ENCODE results near the gene TNFAIP2. TPM values are rescaled to one million over a fixed set of nuclear protein-coding genes. Genes with fewer than 3 reads are reported as not detected.
A peak's percentile ranks its signal among the peaks of the same experiment; 100 is the strongest.
"Not testable (repeated sequence)": the region's sequence is repeated elsewhere in the genome, so short reads cannot be mapped to it uniquely, and the experiment has no call there.

Gene TNFAIP2
- total and polyA plus RNA-seq, 12 donors = 5.2 to 615 (median 115) TPM

- DNase-seq = no peak
- H3K9me3 ChIP-seq (replicated peaks in 1 of 3) = no peaks in the 10 kb centered on the region
- no peaks in the 10 kb centered on the region for H3K27me3 ChIP-seq
- H3K4me1 ChIP-seq (replicated peaks in 1 of 2) = peaks cover 7 to 21% of the 10 kb centered on the region in 2 donors
- no peaks in the 10 kb centered on the region for H3K36me3 ChIP-seq (replicated peaks in 1 of 2)
- no peak overlapping the region for H3K4me3 ChIP-seq
- TF ChIP-seq POLR2A (IDR thresholded peaks at IDR 0.05) = no peak
- TF ChIP-seq CTCF (IDR thresholded peaks at IDR 0.05) = no peak
- peak overlapping the region in 1 of 5 donors; percentile 1 for H3K27ac ChIP-seq
- 91 to 95% (median 92%) methylated on average over 5 to 10 of the region's 10 CpGs for WGBS, 4 donors
- intact Hi-C loops (cut with DNase I) = no loop called here
Observed at GRCh38 chr14:103115845-103116572, 7.3 kb upstream of the TNFAIP2 start.

- Histone ChIP-seq H3K4me3 (no peak overlapping the region), H3K4me1 (replicated peaks in 1 of 2) (peaks cover 7 to 21% of the 10 kb centered on the region in 2 donors), H3K27ac (no peak overlapping the region), H3K36me3 (replicated peaks in 1 of 2) (no peaks in the 10 kb centered on the region), H3K9me3 (replicated peaks in 1 of 3) (no peaks in the 10 kb centered on the region), H3K27me3 (no peaks in the 10 kb centered on the region)
- no peak for DNase-seq
- TF ChIP-seq CTCF (IDR thresholded peaks at IDR 0.05) (no peak), POLR2A (IDR thresholded peaks at IDR 0.05) (no peak)
- WGBS, 4 donors = 88 to 93% (median 90%) methylated on average over 17 of the region's 17 CpGs
- intact Hi-C loops (cut with DNase I) = no loop called here
Observed at GRCh38 chr14:103116636-103117035, 6.6 kb upstream of the TNFAIP2 start.

- H3K4me1 ChIP-seq (replicated peaks in 1 of 2) = peaks cover 7 to 30% of the 10 kb centered on the region in 2 donors
Observed at GRCh38 chr14:103117499-103117898, 5.8 kb upstream of the TNFAIP2 start.

GRCh38 chr14:103118018-103118662, 5.1 kb upstream of the TNFAIP2 start:
- WGBS, 4 donors = 53 to 69% (median 56%) methylated on average over 8 to 10 of the region's 10 CpGs

More at GRCh38 chr14:103117499-103117898, 5.8 kb upstream of the TNFAIP2 start:
- peak overlapping the region in 2 of 5 donors; percentile 26 to 98 for H3K27ac ChIP-seq
- H3K27me3 ChIP-seq; intact Hi-C loops (cut with DNase I); DNase-seq; H3K9me3 ChIP-seq (replicated peaks in 1 of 3); H3K36me3 ChIP-seq (replicated peaks in 1 of 2); H3K4me3 ChIP-seq: not testable (repeated sequence)
- 89 to 98% (median 95%) methylated on average over 7 of the region's 7 CpGs for WGBS, 4 donors

More at GRCh38 chr14:103118018-103118662, 5.1 kb upstream of the TNFAIP2 start:
- peak; percentile 52 to 86 (median 79) for DNase-seq
- Histone ChIP-seq H3K27ac (peak overlapping the region; percentile 41 to 98 (median 68)), H3K9me3 (replicated peaks in 1 of 3) (no peaks in the 10 kb centered on the region), H3K36me3 (replicated peaks in 1 of 2) (no peaks in the 10 kb centered on the region), H3K4me3 (no peak overlapping the region), H3K27me3 (no peaks in the 10 kb centered on the region), H3K4me1 (replicated peaks in 1 of 2) (peaks cover 11 to 36% of the 10 kb centered on the region in 2 donors)
- intact Hi-C loops (cut with DNase I) = no loop called here
- TF ChIP-seq POLR2A (IDR thresholded peaks at IDR 0.05) = no peak
- no peak for TF ChIP-seq CTCF (IDR thresholded peaks at IDR 0.05)
